Measurements from ENCODE around the gene ARL16. TPM values are rescaled to one million over a fixed set of nuclear protein-coding genes. Genes with fewer than 3 reads are reported as not detected.

Gene ARL16
- total RNA-seq, 1 experiment from 2014 or later = 46.7 TPM

GRCh38 chr17:81719410-81720266 is 36.0 kb upstream of the ARL16 start:
- DNase-seq (ENCODE audit: low spot score) (no peak), ATAC-seq (no peak)
- POLR2A ChIA-PET = no interaction called here
- no peaks in the 10 kb centered on the region for H3K27me3 Mint-ChIP-seq (ENCODE audit: low read depth)
- H3K27ac Mint-ChIP-seq = no peak overlapping the region
- no peaks in the 10 kb centered on the region for H3K9me3 Mint-ChIP-seq
- CTCF ChIA-PET = interaction anchor here (0.8 kb wide), 1 partner anchor 9 kb away, joined by 3 read pairs; no protein-coding TSS in a partner anchor
- H3K4me3 Mint-ChIP-seq = no peak overlapping the region
- H3K36me3 Mint-ChIP-seq = 0 out of 2 replicates have a peak, but pooled peaks cover 4% of the 10 kb centered on the region
- peaks cover 10% of the 10 kb centered on the region for H3K4me1 Mint-ChIP-seq
- TF ChIP-seq NR3C1 (CRISPR knock-in tag; conservative IDR thresholded peaks at IDR 0.05; ENCODE audit: low read depth) (no peak), CREM (CRISPR knock-in tag; IDR thresholded peaks at IDR 0.05) (no peak), ARID4B (CRISPR knock-in tag; IDR thresholded peaks at IDR 0.05; ENCODE audit: borderline replicate concordance) (no peak), FOXK1 (CRISPR knock-in tag; IDR thresholded peaks at IDR 0.05) (no peak), EMX1 (CRISPR knock-in tag; IDR thresholded peaks at IDR 0.05) (no peak), NFATC4 (CRISPR knock-in tag; IDR thresholded peaks at IDR 0.05) (no peak)
- TF ChIP-seq, protein P1, sequence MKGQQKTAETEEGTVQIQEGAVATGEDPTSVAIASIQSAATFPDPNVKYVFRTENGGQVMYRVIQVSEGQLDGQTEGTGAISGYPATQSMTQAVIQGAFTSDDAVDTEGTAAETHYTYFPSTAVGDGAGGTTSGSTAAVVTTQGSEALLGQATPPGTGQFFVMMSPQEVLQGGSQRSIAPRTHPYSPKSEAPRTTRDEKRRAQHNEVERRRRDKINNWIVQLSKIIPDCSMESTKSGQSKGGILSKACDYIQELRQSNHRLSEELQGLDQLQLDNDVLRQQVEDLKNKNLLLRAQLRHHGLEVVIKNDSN (CRISPR knock-in tag; IDR thresholded peaks at IDR 0.05) = no peak

GRCh38 chr17:81717766-81718089 is 34.1 kb upstream of the ARL16 start:
- Mint-ChIP-seq H3K27me3 (ENCODE audit: low read depth) (peaks cover 1% of the 10 kb centered on the region; the same call in 1 of the 2 replicates), H3K4me3 (no peak overlapping the region), H3K4me1 (peaks cover 8% of the 10 kb centered on the region), H3K36me3 (0 out of 2 replicates have a peak, but pooled peaks cover 4% of the 10 kb centered on the region), H3K27ac (no peak overlapping the region), H3K9me3 (no peaks in the 10 kb centered on the region)
- ChIA-PET CTCF (no interaction called here), POLR2A (no interaction called here)
- DNase-seq (ENCODE audit: low spot score) = no peak
- TF ChIP-seq NR3C1 (CRISPR knock-in tag; conservative IDR thresholded peaks at IDR 0.05; ENCODE audit: low read depth) = no peak
- no peak for TF ChIP-seq PRRX2 (CRISPR knock-in tag; IDR thresholded peaks at IDR 0.05)
- ATAC-seq = no peak

DNA sequence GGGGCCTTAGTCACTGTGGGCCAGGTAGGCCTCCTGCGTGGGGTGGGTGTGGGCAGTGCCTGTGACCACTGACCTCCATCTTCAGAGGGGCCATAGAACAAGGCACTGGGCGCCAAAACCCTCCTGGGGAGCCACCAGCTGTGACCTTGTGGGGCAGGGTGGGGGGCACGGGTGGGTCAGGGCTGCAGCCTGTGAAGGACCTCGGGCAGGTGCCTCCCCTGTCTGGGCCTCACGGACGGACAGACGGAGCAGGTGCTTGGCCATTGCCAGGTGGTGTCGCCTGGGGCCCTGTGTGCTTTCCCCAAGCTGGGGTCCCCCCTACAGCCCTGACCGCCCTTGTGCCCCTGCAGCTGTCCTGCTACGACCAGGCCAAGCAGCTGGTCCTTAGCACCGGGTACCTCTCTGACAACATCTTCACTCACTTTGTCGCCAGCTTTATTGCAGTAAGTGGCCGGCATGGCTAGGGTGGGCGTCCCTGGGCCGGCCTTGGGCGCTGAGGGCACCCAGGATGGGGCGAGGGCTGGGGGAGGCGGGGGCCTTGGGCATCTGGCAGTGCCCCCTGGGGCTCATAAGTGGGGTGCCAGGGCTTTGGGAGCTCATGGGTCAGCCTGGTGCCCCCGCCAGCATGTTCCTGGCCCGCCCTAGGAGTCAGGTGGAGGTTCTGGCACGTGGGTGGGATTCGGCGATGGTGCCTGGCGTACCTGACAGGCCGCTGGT is 33.6 kb upstream of the ARL16 start:
- CTCF ChIA-PET = interaction anchor here (1.0 kb wide), 1 partner anchor 150 kb away, joined by 4 read pairs; no protein-coding TSS in a partner anchor
- POLR2A ChIA-PET = no interaction called here
- TF ChIP-seq NR1H2 (CRISPR knock-in tag; IDR thresholded peaks at IDR 0.05) (no peak), CREB1 (CRISPR knock-in tag; IDR thresholded peaks at IDR 0.05) (no peak), NFATC4 (CRISPR knock-in tag; IDR thresholded peaks at IDR 0.05) (no peak), MXD4 (CRISPR knock-in tag; IDR thresholded peaks at IDR 0.05; ENCODE audit: borderline replicate concordance) (no peak), KAT7 (CRISPR knock-in tag; IDR thresholded peaks at IDR 0.05; ENCODE audit: borderline replicate concordance) (no peak)
- TF ChIP-seq, protein P2, sequence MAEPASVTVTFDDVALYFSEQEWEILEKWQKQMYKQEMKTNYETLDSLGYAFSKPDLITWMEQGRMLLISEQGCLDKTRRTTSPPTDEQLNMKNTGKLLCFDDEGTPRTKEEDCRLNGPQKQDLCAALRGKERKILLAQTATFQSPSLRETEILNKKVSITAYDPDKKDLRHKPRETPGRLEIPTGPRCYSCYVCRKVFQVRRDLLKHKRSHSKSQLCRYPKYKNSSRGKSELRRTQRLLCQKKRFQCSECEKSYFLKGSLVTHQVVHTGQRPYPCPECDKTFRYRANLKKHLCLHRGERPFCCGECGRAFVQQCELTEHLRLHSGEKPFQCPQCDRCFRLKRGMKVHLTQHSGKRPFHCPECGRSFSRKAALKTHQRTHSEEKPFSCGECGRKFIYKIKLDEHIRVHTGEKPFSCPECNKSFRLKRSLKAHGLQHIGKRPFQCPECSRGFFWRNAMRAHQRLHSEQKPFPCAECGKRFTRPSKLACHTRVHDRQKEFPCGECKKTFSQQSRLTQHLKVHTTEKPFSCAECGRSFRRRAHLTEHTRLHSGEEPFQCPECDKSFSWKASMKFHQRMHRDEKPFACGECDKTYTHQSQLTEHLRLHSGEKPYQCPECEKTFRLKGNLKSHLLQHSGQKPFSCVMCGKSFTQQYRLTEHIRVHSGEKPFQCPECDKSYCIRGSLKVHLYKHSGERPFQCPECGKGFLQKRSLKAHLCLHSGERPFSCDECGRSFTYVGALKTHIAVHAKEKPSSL (CRISPR knock-in tag; conservative IDR thresholded peaks at IDR 0.05) = no peak
- DNase-seq (ENCODE audit: low spot score) = no peak
- H3K27ac Mint-ChIP-seq = no peak overlapping the region
- ATAC-seq = no peak
- H3K4me3 Mint-ChIP-seq = no peak overlapping the region
- H3K9me3 Mint-ChIP-seq = no peaks in the 10 kb centered on the region
- 0 out of 2 replicates have a peak, but pooled peaks cover 4% of the 10 kb centered on the region for H3K36me3 Mint-ChIP-seq
- peaks cover 7% of the 10 kb centered on the region for H3K4me1 Mint-ChIP-seq
- peaks cover 2% of the 10 kb centered on the region; the same call in 1 of the 2 replicates for H3K27me3 Mint-ChIP-seq (ENCODE audit: low read depth)
